Mesothelial cell of epicardium (in vitro differentiated cells): ENCODE measurements around the gene SLC7A4. TPM values are rescaled to one million over a fixed set of nuclear protein-coding genes. Genes with fewer than 3 reads are reported as not detected.
"Not testable (repeated sequence)": the region's sequence is repeated elsewhere in the genome, so short reads cannot be mapped to it uniquely, and the experiment has no call there.

Source experiments
- DNase-seq, 2 experiments: peaks; one replicate each; pipeline ENCODE4 v3.0.0; 2021; ENCODE audit warnings: low spot score in 2 of 2; ENCODE audit not compliant: unreplicated experiment in 2 of 2
- H3K27ac Mint-ChIP-seq: 2 replicates; pipeline ENCODE4 v1.8.0; 2021; ENCODE audit warnings: mixed read lengths
- H3K27me3 Mint-ChIP-seq: 2 replicates; pipeline ENCODE4 v1.8.0; 2021; ENCODE audit warnings: low read depth, mixed read lengths
- H3K36me3 Mint-ChIP-seq: 2 replicates; pipeline ENCODE4 v1.8.0; 2021; ENCODE audit warnings: mixed read lengths
- H3K4me1 Mint-ChIP-seq: 2 replicates; pipeline ENCODE4 v1.8.0; 2021; ENCODE audit warnings: mixed read lengths
- H3K4me3 Mint-ChIP-seq: 2 replicates; pipeline ENCODE4 v1.8.0; 2021; ENCODE audit warnings: mild to moderate bottlenecking, moderate library complexity, mixed read lengths
- H3K9me3 Mint-ChIP-seq: 2 replicates; pipeline ENCODE4 v1.8.0; 2021; ENCODE audit warnings: mixed read lengths
- CTCF ChIP-seq: fragments of 200-600 bp; sonication (generic); IDR thresholded peaks from one replicate; pipeline ENCODE4 v1.5.0; 2021; ENCODE audit warnings: antibody characterized with exemption; ENCODE audit not compliant: unreplicated experiment
- total RNA-seq: library from RNA; stranded (reverse); gene quantifications from 3 replicates; pipeline ENCODE4 v1.2.1, GENCODE V29; 2021

SLC7A4 gene
- total RNA-seq, 1 donor from 2014 or later, result 3.2 TPM

GRCh38 chr22:21054714-21055563 is 22.6 kb upstream of the SLC7A4 start:
- no peaks in the 10 kb centered on the region for H3K9me3 Mint-ChIP-seq
- H3K4me3 Mint-ChIP-seq, result no peak overlapping the region
- no peak for DNase-seq
- H3K36me3 Mint-ChIP-seq, result no peaks in the 10 kb centered on the region
- no peak for TF ChIP-seq CTCF
- H3K27me3 Mint-ChIP-seq, result peaks cover 3% of the 10 kb centered on the region
- H3K4me1 Mint-ChIP-seq, result peaks cover 13% of the 10 kb centered on the region
- no peak overlapping the region for H3K27ac Mint-ChIP-seq

GRCh38 chr22:21054046-21054713 is 21.8 kb upstream of the SLC7A4 start:
- H3K27ac Mint-ChIP-seq, result no peak overlapping the region
- no peaks in the 10 kb centered on the region for H3K9me3 Mint-ChIP-seq
- peaks cover 3% of the 10 kb centered on the region for H3K27me3 Mint-ChIP-seq
- no peak for DNase-seq
- H3K4me3 Mint-ChIP-seq, result no peak overlapping the region
- peaks cover 13% of the 10 kb centered on the region for H3K4me1 Mint-ChIP-seq
- no peaks in the 10 kb centered on the region for H3K36me3 Mint-ChIP-seq
- no peak for TF ChIP-seq CTCF

- H3K9me3 Mint-ChIP-seq, result no peaks in the 10 kb centered on the region
- TF ChIP-seq CTCF, result no peak
- H3K27me3 Mint-ChIP-seq, result peaks cover 3% of the 10 kb centered on the region
- peaks cover 13% of the 10 kb centered on the region for H3K4me1 Mint-ChIP-seq
- H3K27ac Mint-ChIP-seq, result no peak overlapping the region
- H3K4me3 Mint-ChIP-seq, result no peak overlapping the region
- no peak for DNase-seq
- no peaks in the 10 kb centered on the region for H3K36me3 Mint-ChIP-seq
Observed at GRCh38 chr22:21052715-21053459, 20.5 kb upstream of the SLC7A4 start.

GRCh38 chr22:21051831-21052400 is 19.6 kb upstream of the SLC7A4 start:
- no peak for DNase-seq
- Mint-ChIP-seq H3K27me3 (peaks cover 3% of the 10 kb centered on the region), H3K9me3 (no peaks in the 10 kb centered on the region), H3K4me3 (no peak overlapping the region), H3K27ac (no peak overlapping the region), H3K36me3 (no peaks in the 10 kb centered on the region), H3K4me1 (peaks cover 13% of the 10 kb centered on the region)
- TF ChIP-seq CTCF, result no peak

GRCh38 chr22:21051145-21051830 is 18.9 kb upstream of the SLC7A4 start:
- no peak overlapping the region for H3K27ac Mint-ChIP-seq
- no peaks in the 10 kb centered on the region for H3K9me3 Mint-ChIP-seq
- no peaks in the 10 kb centered on the region for H3K36me3 Mint-ChIP-seq

GRCh38 chr22:21048965-21049364 is 16.6 kb upstream of the SLC7A4 start:
- H3K9me3 Mint-ChIP-seq, H3K36me3 Mint-ChIP-seq, H3K27ac Mint-ChIP-seq, H3K4me3 Mint-ChIP-seq, DNase-seq, H3K27me3 Mint-ChIP-seq: not testable (repeated sequence)
- H3K4me1 Mint-ChIP-seq, result peaks cover 15% of the 10 kb centered on the region

More at GRCh38 chr22:21051145-21051830, 18.9 kb upstream of the SLC7A4 start:
- H3K27me3 Mint-ChIP-seq, result no peaks in the 10 kb centered on the region
- TF ChIP-seq CTCF, result no peak
- H3K4me3 Mint-ChIP-seq, result no peak overlapping the region
- H3K4me1 Mint-ChIP-seq, result peaks cover 9% of the 10 kb centered on the region
- DNase-seq, result no peak

GRCh38 chr22:21048448-21048847 is 16.1 kb upstream of the SLC7A4 start:
- H3K36me3 Mint-ChIP-seq, H3K9me3 Mint-ChIP-seq, H3K4me3 Mint-ChIP-seq: not testable (repeated sequence)

More at GRCh38 chr22:21048448-21048847, 16.1 kb upstream of the SLC7A4 start:
- not testable (repeated sequence) for DNase-seq, H3K27me3 Mint-ChIP-seq, H3K27ac Mint-ChIP-seq
- peaks cover 20% of the 10 kb centered on the region for H3K4me1 Mint-ChIP-seq
